ENCODE measurements around the gene GMCL2.

Gene GMCL2

GRCh38 chr5:178186427-178186826, 744 bp downstream of the GMCL2 start:
- DNase-seq (ENCODE audit: extremely low read depth in 1 of 2, low read depth in 1 of 2): no peak

- DNase-seq (ENCODE audit: extremely low read depth in 1 of 2, low read depth in 1 of 2): no peak
These were observed 4.9 kb downstream of the GMCL2 start for GRCh38 chr5:178182158-178182876.

DNA sequence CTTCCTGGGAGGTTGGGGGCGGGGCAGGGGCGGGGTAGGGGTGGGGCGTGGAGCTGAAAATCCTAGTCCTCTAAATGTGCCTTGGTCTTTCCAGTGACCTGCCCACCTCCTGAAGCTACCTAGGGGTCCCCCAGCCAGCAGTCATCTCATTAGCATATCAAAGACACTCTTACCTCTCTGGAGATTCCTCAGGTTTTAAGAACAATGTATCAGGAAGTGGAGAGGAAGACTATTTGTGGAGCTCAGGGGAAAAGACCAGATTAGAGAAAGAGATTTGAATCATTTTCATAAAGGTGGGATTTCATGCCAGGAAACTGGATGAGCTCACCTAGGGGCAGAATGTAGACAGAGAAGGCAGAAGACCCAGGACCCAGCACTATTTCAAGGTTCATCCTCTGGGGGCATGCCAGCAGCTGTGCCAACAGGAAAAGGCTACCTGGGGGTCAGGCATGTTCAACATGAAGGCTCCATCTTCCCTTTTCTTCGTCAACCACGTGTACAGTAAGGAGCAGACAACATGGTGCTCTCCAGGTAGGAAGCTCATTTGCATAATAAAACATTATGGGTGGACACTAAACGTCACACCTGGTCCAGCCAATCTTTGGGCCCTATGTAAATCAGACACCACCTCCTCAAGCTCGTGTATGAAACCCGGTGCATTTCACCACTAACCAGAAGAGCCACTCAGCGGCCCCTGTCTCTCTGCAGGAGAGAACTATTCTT, 6.9 kb downstream of the GMCL2 start:
- no peak for DNase-seq (ENCODE audit: extremely low read depth in 1 of 2, low read depth in 1 of 2)

- no peak for DNase-seq (ENCODE audit: extremely low read depth in 1 of 2, low read depth in 1 of 2)
These were observed 9.6 kb downstream of the GMCL2 start for GRCh38 chr5:178177569-178177968.

- no peak for DNase-seq (ENCODE audit: extremely low read depth in 1 of 2, low read depth in 1 of 2)
These were observed 10.4 kb downstream of the GMCL2 start for GRCh38 chr5:178176791-178177190.

GRCh38 chr5:178174456-178174855, 12.7 kb downstream of the GMCL2 start:
- DNase-seq (ENCODE audit: extremely low read depth in 1 of 2, low read depth in 1 of 2): no peak

GRCh38 chr5:178170455-178170854, 16.7 kb downstream of the GMCL2 start:
- no peak for DNase-seq (ENCODE audit: extremely low read depth in 1 of 2, low read depth in 1 of 2)

- no peak for DNase-seq (ENCODE audit: extremely low read depth in 1 of 2, low read depth in 1 of 2)
These were observed 21.6 kb downstream of the GMCL2 start for GRCh38 chr5:178165581-178165980.

GRCh38 chr5:178163772-178164735, 23.1 kb downstream of the GMCL2 start:
- peak; percentile 76 to 79 for DNase-seq (ENCODE audit: extremely low read depth in 1 of 2, low read depth in 1 of 2)

- DNase-seq (ENCODE audit: extremely low read depth in 1 of 2, low read depth in 1 of 2): no peak
These were observed 24.7 kb downstream of the GMCL2 start for GRCh38 chr5:178162481-178162880.

GRCh38 chr5:178160176-178160575, 27.0 kb downstream of the GMCL2 start:
- no peak for DNase-seq (ENCODE audit: extremely low read depth in 1 of 2, low read depth in 1 of 2)

DNA sequence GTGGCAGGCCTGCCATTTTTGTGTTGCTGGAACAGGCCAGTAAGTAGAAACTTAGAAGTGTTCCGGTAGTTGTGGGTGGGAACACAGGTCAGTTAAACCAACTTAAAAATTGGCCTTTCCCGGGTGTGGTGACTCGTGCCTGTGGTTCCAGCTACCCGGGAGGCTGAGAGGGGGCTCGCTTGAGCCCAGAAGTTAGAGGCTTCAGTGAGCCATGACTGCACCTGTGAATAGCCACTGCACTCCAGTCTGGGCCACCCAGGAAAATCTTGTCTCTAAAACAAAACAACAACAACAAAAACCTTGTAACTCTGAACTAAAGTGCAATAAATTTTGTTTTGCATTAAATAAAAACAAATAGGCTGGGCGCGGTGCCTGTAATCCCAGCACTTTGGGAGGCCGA, 32.1 kb downstream of the GMCL2 start:
- no peak for DNase-seq (ENCODE audit: extremely low read depth in 1 of 2, low read depth in 1 of 2)

DNA sequence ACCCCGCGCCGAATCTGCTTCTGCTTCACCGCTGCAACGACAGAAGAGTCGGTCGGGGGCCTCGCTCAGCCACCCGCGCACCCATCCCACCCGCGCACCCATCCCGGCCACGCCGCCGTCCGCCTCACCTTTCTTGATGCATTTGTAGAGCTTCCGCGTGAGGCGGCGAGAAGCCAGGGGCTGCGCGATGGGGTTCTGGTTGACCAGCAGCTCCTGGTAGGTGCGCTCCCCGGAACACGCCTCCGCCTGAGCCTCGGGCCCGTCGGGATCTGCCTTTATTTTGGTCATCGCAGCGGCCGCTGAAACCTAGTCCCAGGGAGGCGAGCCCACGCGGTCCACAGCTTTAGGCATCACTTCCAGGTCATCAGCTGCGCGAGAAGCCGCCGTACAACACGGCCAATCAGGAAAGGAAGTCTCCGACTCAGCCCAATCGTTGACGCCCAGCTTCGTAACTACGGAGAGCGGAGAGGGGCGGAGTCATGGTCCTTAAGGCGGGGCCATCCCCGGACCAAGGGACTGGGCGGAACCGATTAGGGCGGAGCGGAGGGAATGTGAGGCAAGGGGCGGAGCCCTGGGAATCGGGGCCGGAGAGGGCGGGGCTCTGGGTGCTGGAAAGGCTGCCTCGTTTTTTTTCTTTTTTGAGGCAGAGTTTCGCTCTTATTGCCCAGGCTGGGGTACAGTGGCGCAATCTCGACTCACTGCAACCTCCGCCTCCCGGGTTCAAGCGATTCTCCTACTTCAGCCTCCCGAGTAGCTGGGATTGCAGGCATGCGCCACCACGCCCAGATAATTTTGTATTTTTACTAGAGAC, 33.4 kb downstream of the GMCL2 start, which contains the start of gene NHP2:
TSS of gene NHP2 (minus strand) at position 356 of the 811 bp plus-strand sequence. CDS start at position 288, 68 bp downstream.
- DNase-seq (ENCODE audit: extremely low read depth in 1 of 2, low read depth in 1 of 2): peak; percentile 94 to 97

DNA sequence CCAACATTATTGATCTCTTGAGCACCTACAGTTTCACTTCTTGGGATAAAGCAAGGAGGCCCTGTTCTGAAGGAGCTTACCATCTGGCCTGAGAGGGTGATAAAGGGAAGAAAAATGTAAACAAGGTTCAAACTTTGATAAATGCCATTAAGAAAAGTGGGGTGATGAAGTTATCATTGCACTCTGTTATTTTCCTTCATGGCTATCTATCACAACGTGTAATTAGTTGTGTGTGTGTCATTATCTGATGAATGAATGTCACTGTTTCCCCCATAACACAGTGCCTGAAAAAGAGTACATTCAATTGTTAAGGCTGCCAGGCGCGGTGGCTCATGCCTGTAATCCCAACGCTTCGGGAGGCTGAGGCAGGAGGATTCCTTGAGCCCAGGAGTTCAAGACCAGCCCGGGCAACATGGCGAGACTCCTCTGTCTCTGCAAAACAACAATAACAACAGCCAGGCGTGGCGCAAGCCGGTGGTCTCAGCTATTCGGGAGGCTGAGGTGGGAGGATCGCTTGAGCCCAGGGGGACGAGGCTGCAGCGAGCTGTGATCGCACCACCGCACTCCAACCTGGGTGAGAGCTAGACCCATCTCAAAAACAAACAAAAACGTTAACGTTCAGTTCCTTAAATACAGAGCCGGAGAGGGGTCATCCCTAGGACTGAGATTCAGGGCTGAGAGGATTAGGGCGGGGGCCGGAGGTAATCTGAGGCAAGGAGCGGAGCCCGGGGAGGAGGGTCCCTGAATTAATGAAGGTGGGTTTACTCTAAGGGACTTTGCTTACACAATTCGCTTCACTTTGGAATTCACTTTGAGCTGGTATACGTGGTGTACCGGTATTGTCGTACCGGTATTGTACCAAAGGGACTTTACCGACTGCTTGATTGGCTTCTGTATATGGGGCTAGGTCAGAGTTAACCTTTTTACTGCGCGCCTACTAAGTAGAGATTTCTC, 34.4 kb downstream of the GMCL2 start:
- no peak for DNase-seq (ENCODE audit: extremely low read depth in 1 of 2, low read depth in 1 of 2)

- DNase-seq (ENCODE audit: extremely low read depth in 1 of 2, low read depth in 1 of 2): no peak
These were observed 36.0 kb downstream of the GMCL2 start for GRCh38 chr5:178150977-178151734.

GRCh38 chr5:178149199-178149932, 37.8 kb downstream of the GMCL2 start:
- DNase-seq (ENCODE audit: extremely low read depth in 1 of 2, low read depth in 1 of 2): no peak

DNA sequence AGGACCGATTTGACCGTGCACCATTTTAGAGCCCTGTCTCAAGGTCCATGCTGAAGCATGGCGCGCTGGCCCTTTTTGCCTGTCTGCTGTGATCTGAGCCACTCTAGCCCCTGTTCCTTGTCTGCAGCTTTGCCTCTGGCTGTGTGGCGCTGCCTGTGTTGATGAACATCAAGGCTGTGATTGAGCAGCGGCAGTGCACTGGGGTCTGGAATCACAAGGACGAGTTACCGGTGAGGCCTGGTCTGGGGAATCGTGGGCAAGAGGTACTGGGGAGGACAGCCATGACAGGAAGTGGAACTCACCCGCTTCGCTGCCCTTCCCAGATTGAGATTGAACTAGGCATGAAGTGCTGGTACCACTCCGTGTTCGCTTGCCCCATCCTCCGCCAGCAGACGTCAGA, 39.8 kb downstream of the GMCL2 start:
- no peak for DNase-seq (ENCODE audit: extremely low read depth in 1 of 2, low read depth in 1 of 2)

All from stimulated activated CD8-positive, alpha-beta memory T cell treated with anti-CD3 and anti-CD28 coated beads, Interleukin-7, amount 100 ng/mL, for 48 hours (primary cell).